HEK293 (cell line): ENCODE measurements around the gene PRAF2.

Experiments
- GLI2 ChIP-seq: fragments of 450-650 bp; formaldehyde crosslinking; IDR thresholded peaks from 2 replicates; pipeline ENCODE4; 2017; ENCODE audit warnings: missing biosample characterization, missing genetic modification characterization, low read depth, borderline replicate concordance
- HOXA7 ChIP-seq: sonication (generic); formaldehyde crosslinking; IDR thresholded peaks from 2 replicates; pipeline ENCODE4 v1.8.1; 2022; ENCODE audit warnings: missing genetic modification reagents, borderline replicate concordance
- HOXD13 ChIP-seq: sonication (generic); formaldehyde crosslinking; IDR thresholded peaks from 2 replicates; pipeline ENCODE4 v1.8.0; 2022; ENCODE audit warnings: missing genetic modification reagents, borderline replicate concordance
- KLF1 ChIP-seq: fragments of 450-650 bp; formaldehyde crosslinking; IDR thresholded peaks from 2 replicates; pipeline ENCODE4 v1.5.1; 2016; ENCODE audit warnings: missing biosample characterization, missing genetic modification characterization
- PRDM10 ChIP-seq: fragments of 450-650 bp; formaldehyde crosslinking; IDR thresholded peaks from 2 replicates; pipeline ENCODE4 v1.5.1; 2016; ENCODE audit warnings: missing biosample characterization, missing genetic modification characterization
- SP2 ChIP-seq: fragments of 450-650 bp; formaldehyde crosslinking; IDR thresholded peaks from 2 replicates; pipeline ENCODE4 v1.5.1; 2016; ENCODE audit warnings: missing biosample characterization, missing genetic modification characterization
- SP7 ChIP-seq: fragments of 450-650 bp; formaldehyde crosslinking; IDR thresholded peaks from 2 replicates; pipeline ENCODE4 v1.5.1; 2016; ENCODE audit warnings: missing biosample characterization, missing genetic modification characterization
- TRIM28 ChIP-seq: IDR thresholded peaks from 2 replicates; pipeline ENCODE4 v1.6.1; 2011; ENCODE audit warnings: low read length, control low read depth, borderline replicate concordance
- TSHZ1 ChIP-seq: fragments of 450-650 bp; formaldehyde crosslinking; IDR thresholded peaks from 2 replicates; pipeline ENCODE4 v1.5.1; 2016; ENCODE audit warnings: missing biosample characterization, missing genetic modification characterization, borderline replicate concordance
- WT1 ChIP-seq: fragments of 450-650 bp; formaldehyde crosslinking; IDR thresholded peaks from 2 replicates; pipeline ENCODE4 v1.5.1; 2016; ENCODE audit warnings: missing biosample characterization, missing genetic modification characterization
- ZBTB20 ChIP-seq: fragments of 450-650 bp; formaldehyde crosslinking; IDR thresholded peaks from 2 replicates; pipeline ENCODE4 v1.5.1; 2016; ENCODE audit warnings: missing biosample characterization, missing genetic modification characterization
- ZFP37 ChIP-seq: fragments of 450-650 bp; formaldehyde crosslinking; IDR thresholded peaks from 2 replicates; pipeline ENCODE4 v1.5.1; 2016; ENCODE audit warnings: missing biosample characterization, missing genetic modification characterization
- ZIC2 ChIP-seq: fragments of 450-650 bp; formaldehyde crosslinking; IDR thresholded peaks from 2 replicates; pipeline ENCODE4 v1.5.1; 2016; ENCODE audit warnings: missing biosample characterization, missing genetic modification characterization
- ZNF10 ChIP-seq: fragments of 450-650 bp; formaldehyde crosslinking; IDR thresholded peaks from 2 replicates; pipeline ENCODE4 v1.5.1; 2017; ENCODE audit warnings: missing biosample characterization, missing genetic modification characterization
- ZNF146 ChIP-seq: fragments of 450-650 bp; formaldehyde crosslinking; IDR thresholded peaks from 2 replicates; pipeline ENCODE4 v1.5.1; 2016; ENCODE audit warnings: missing biosample characterization, missing genetic modification characterization
- ZNF16 ChIP-seq: fragments of 450-650 bp; formaldehyde crosslinking; IDR thresholded peaks from 2 replicates; pipeline ENCODE4 v1.5.1; 2016; ENCODE audit warnings: low read depth, missing biosample characterization, missing genetic modification characterization
- ZNF184 ChIP-seq: fragments of 450-650 bp; IDR thresholded peaks from 2 replicates; pipeline ENCODE4 v1.5.1; 2018; ENCODE audit warnings: missing biosample characterization, mild to moderate bottlenecking, missing genetic modification characterization
- ZNF202 ChIP-seq: fragments of 450-650 bp; formaldehyde crosslinking; IDR thresholded peaks from 2 replicates; pipeline ENCODE4 v1.5.1; 2016; ENCODE audit warnings: missing biosample characterization, missing genetic modification characterization, borderline replicate concordance
- ZNF211 ChIP-seq: fragments of 450-650 bp; formaldehyde crosslinking; IDR thresholded peaks from 2 replicates; pipeline ENCODE4 v1.5.1; 2016; ENCODE audit warnings: low read depth, missing biosample characterization, missing genetic modification characterization
- ZNF223 ChIP-seq: fragments of 450-650 bp; formaldehyde crosslinking; IDR thresholded peaks from 2 replicates; pipeline ENCODE4 v1.5.1; 2016; ENCODE audit warnings: missing biosample characterization, missing genetic modification characterization
- ZNF239 ChIP-seq: fragments of 450-650 bp; formaldehyde crosslinking; IDR thresholded peaks from 2 replicates; pipeline ENCODE4 v1.5.1; 2016; ENCODE audit warnings: missing biosample characterization, missing genetic modification characterization
- ZNF266 ChIP-seq: fragments of 450-650 bp; formaldehyde crosslinking; IDR thresholded peaks from 2 replicates; pipeline ENCODE4 v1.5.1; 2016; ENCODE audit warnings: missing biosample characterization, missing genetic modification characterization, low read depth
- ZNF391 ChIP-seq: fragments of 450-650 bp; formaldehyde crosslinking; IDR thresholded peaks from 2 replicates; pipeline ENCODE4 v1.5.1; 2016; ENCODE audit warnings: low read depth, missing biosample characterization, missing genetic modification characterization, borderline replicate concordance
- ZNF404 ChIP-seq: fragments of 450-650 bp; formaldehyde crosslinking; IDR thresholded peaks from 2 replicates; pipeline ENCODE4 v1.5.1; 2017; ENCODE audit warnings: missing biosample characterization, missing genetic modification characterization
- ZNF521 ChIP-seq: fragments of 450-650 bp; formaldehyde crosslinking; IDR thresholded peaks from 2 replicates; pipeline ENCODE4 v1.5.1; 2017; ENCODE audit warnings: missing biosample characterization, mild to moderate bottlenecking, missing genetic modification characterization
- ZNF544 ChIP-seq: fragments of 450-650 bp; formaldehyde crosslinking; IDR thresholded peaks from 2 replicates; pipeline ENCODE4 v1.5.0; 2017; ENCODE audit warnings: missing biosample characterization, missing genetic modification characterization
- ZNF561 ChIP-seq: fragments of 450-650 bp; IDR thresholded peaks from 2 replicates; pipeline ENCODE4 v1.5.1; 2018; ENCODE audit warnings: missing biosample characterization, missing genetic modification characterization, borderline replicate concordance
- ZNF623 ChIP-seq: fragments of 450-650 bp; formaldehyde crosslinking; IDR thresholded peaks from 2 replicates; pipeline ENCODE4 v1.5.1; 2016; ENCODE audit warnings: missing biosample characterization, missing genetic modification characterization
- ZNF624 ChIP-seq: fragments of 450-650 bp; formaldehyde crosslinking; IDR thresholded peaks from 2 replicates; pipeline ENCODE4 v1.5.1; 2017; ENCODE audit warnings: missing biosample characterization, missing genetic modification characterization
- ZNF658 ChIP-seq: fragments of 450-650 bp; formaldehyde crosslinking; IDR thresholded peaks from 2 replicates; pipeline ENCODE4; 2016; ENCODE audit warnings: missing biosample characterization, missing genetic modification characterization
- ZNF660 ChIP-seq: fragments of 450-650 bp; IDR thresholded peaks from 2 replicates; pipeline ENCODE4 v1.5.1; 2018; ENCODE audit warnings: missing biosample characterization, mild to moderate bottlenecking, missing genetic modification characterization
- ZNF677 ChIP-seq: fragments of 450-650 bp; IDR thresholded peaks from 2 replicates; pipeline ENCODE4 v1.5.0; 2018; ENCODE audit warnings: missing biosample characterization, mild to moderate bottlenecking, missing genetic modification characterization, moderate library complexity
- ZNF785 ChIP-seq: fragments of 450-650 bp; formaldehyde crosslinking; IDR thresholded peaks from 2 replicates; pipeline ENCODE4 v1.5.1; 2016; ENCODE audit warnings: missing biosample characterization, missing genetic modification characterization
- TF ChIP-seq, protein P1 (sequence below): fragments of 450-650 bp; formaldehyde crosslinking; IDR thresholded peaks from 2 replicates; pipeline ENCODE4; 2016; ENCODE audit warnings: missing biosample characterization, missing genetic modification characterization

Gene PRAF2

GRCh38 chrX:49100704-49101628, 27.2 kb upstream of the PRAF2 start (continued):
- peak; percentile 58 for TF ChIP-seq KLF1 (tag by site-specific recombination)
- no peak; the same call in 1 of the 2 replicates for TF ChIP-seq ZNF561 (tag by site-specific recombination)
- TF ChIP-seq ZBTB20 (tag by site-specific recombination), result peak; percentile 98
- no peak for TF ChIP-seq ZNF544 (tag by site-specific recombination)
- TF ChIP-seq ZNF266 (tag by site-specific recombination), result no peak
- TF ChIP-seq, protein P1, sequence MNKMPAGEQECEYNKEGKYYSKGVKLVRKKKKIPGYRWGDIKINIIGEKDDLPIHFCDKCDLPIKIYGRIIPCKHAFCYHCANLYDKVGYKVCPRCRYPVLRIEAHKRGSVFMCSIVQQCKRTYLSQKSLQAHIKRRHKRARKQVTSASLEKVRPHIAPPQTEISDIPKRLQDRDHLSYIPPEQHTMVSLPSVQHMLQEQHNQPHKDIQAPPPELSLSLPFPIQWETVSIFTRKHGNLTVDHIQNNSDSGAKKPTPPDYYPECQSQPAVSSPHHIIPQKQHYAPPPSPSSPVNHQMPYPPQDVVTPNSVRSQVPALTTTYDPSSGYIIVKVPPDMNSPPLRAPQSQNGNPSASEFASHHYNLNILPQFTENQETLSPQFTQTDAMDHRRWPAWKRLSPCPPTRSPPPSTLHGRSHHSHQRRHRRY (tag by site-specific recombination), result no peak
- TF ChIP-seq ZNF624 (tag by site-specific recombination), result no peak
- TF ChIP-seq ZNF785 (tag by site-specific recombination), result no peak
- no peak for TF ChIP-seq ZNF391
- 0 out of 2 replicates have a peak, but pooled peaks have one; percentile 49 for TF ChIP-seq SP7 (tag by site-specific recombination)
- TF ChIP-seq HOXD13 (CRISPR knock-in tag), result no peak
- no peak for TF ChIP-seq ZNF146 (tag by site-specific recombination)
- no peak for TF ChIP-seq ZNF404
- TF ChIP-seq WT1 (tag by site-specific recombination), result no peak
- TF ChIP-seq ZNF660 (tag by site-specific recombination), result no peak
- no peak for TF ChIP-seq ZNF223
- TF ChIP-seq GLI2, result no peak
- TF ChIP-seq ZNF184 (tag by site-specific recombination), result no peak
- TF ChIP-seq ZNF239 (tag by site-specific recombination), result no peak
- TF ChIP-seq ZNF658, result no peak
- TF ChIP-seq ZNF521 (tag by site-specific recombination), result no peak
- no peak for TF ChIP-seq ZNF10 (tag by site-specific recombination)
- TF ChIP-seq ZNF623, result no peak
- TF ChIP-seq TSHZ1 (tag by site-specific recombination), result no peak
- TF ChIP-seq TRIM28, result no peak
- no peak for TF ChIP-seq ZNF211 (tag by site-specific recombination)
- TF ChIP-seq PRDM10 (tag by site-specific recombination), result peak; percentile 83
- TF ChIP-seq ZNF677 (tag by site-specific recombination), result no peak
- TF ChIP-seq ZIC2 (tag by site-specific recombination), result peak; percentile 65
- TF ChIP-seq HOXA7 (CRISPR knock-in tag), result no peak
- TF ChIP-seq SP2, result peak; percentile 99
- TF ChIP-seq ZFP37 (tag by site-specific recombination), result no peak
- TF ChIP-seq ZNF202 (tag by site-specific recombination), result no peak
- no peak for TF ChIP-seq ZNF16 (tag by site-specific recombination)
